ENCODE measurements around the gene PTPDC1.

Gene PTPDC1

GRCh38 chr9:94084314-94084713, at the start of gene PTPDC1:
Gene PTPDC1 (plus strand): TSS chr9:94084464. CDS start chr9:94084531, 67 bp downstream.
- DNase-seq, result peak in 47 of 51 donors; percentile 17 to 90 (median 61)

- no peak for DNase-seq
Measured at GRCh38 chr9:94034511-94034910, 49.8 kb upstream of the PTPDC1 start.

GRCh38 chr9:94039786-94040185, 44.5 kb upstream of the PTPDC1 start:
- DNase-seq, result no peak

GRCh38 chr9:94042516-94043360, 41.5 kb upstream of the PTPDC1 start:
- no peak for DNase-seq

GRCh38 chr9:94054716-94055115, 29.5 kb upstream of the PTPDC1 start:
- DNase-seq, result peak in 12 of 51 donors; percentile 1 to 50 (median 10)

- peak in 1 of 51 donors; percentile 3 for DNase-seq
Measured at GRCh38 chr9:94056442-94056974, 27.8 kb upstream of the PTPDC1 start.

- DNase-seq, result no peak
Measured at GRCh38 chr9:94057918-94058317, 26.3 kb upstream of the PTPDC1 start.

- DNase-seq, result no peak
Measured at GRCh38 chr9:94061864-94062263, 22.4 kb upstream of the PTPDC1 start.

- DNase-seq, result peak in 39 of 51 donors; percentile 4 to 89 (median 40)
Measured at GRCh38 chr9:94065535-94065961, 18.7 kb upstream of the PTPDC1 start.

GRCh38 chr9:94068257-94068656, 16.0 kb upstream of the PTPDC1 start:
- DNase-seq, result no peak

- DNase-seq, result no peak
Measured at GRCh38 chr9:94076557-94076956, 7.7 kb upstream of the PTPDC1 start.

GRCh38 chr9:94078086-94078485, 6.2 kb upstream of the PTPDC1 start:
- DNase-seq, result no peak

GRCh38 chr9:94079236-94079635, 5.0 kb upstream of the PTPDC1 start:
- no peak for DNase-seq

- no peak for DNase-seq
Measured at GRCh38 chr9:94080249-94080648, 4.0 kb upstream of the PTPDC1 start.

GRCh38 chr9:94081435-94081834, 2.8 kb upstream of the PTPDC1 start:
- no peak for DNase-seq

GRCh38 chr9:94081864-94082463, 2.3 kb upstream of the PTPDC1 start:
- DNase-seq, result peak in 1 of 51 donors; percentile 39

- no peak for DNase-seq
Measured at GRCh38 chr9:94082553-94082952, 1.7 kb upstream of the PTPDC1 start.

- DNase-seq, result peak in 1 of 51 donors; percentile 70
Measured at GRCh38 chr9:94082956-94083355, 1.3 kb upstream of the PTPDC1 start.

- peak in 19 of 51 donors; percentile 4 to 74 (median 21) for DNase-seq
Measured at GRCh38 chr9:94083384-94083783, 880 bp upstream of the PTPDC1 start.

- DNase-seq, result peak in 11 of 51 donors; percentile 2 to 50 (median 20)
Measured at GRCh38 chr9:94085062-94085639, 887 bp downstream of the PTPDC1 start.

- DNase-seq, result peak in 1 of 51 donors; percentile 10
Measured at GRCh38 chr9:94086486-94087345, 2.5 kb downstream of the PTPDC1 start.

Measured in hypothalamus (tissue), 51 donors.